NCI-H446 (cell line): Measurements from ENCODE around the gene SMG5.
"Not testable (repeated sequence)": the region's sequence is repeated elsewhere in the genome, so short reads cannot be mapped to it uniquely, and the experiment has no call there.

ENCODE experiments used
- DNase-seq, 2 experiments: peaks; one replicate each; lab custom pipeline; 2025; lab: John Stamatoyannopoulos, UW

The SMG5 gene

DNA sequence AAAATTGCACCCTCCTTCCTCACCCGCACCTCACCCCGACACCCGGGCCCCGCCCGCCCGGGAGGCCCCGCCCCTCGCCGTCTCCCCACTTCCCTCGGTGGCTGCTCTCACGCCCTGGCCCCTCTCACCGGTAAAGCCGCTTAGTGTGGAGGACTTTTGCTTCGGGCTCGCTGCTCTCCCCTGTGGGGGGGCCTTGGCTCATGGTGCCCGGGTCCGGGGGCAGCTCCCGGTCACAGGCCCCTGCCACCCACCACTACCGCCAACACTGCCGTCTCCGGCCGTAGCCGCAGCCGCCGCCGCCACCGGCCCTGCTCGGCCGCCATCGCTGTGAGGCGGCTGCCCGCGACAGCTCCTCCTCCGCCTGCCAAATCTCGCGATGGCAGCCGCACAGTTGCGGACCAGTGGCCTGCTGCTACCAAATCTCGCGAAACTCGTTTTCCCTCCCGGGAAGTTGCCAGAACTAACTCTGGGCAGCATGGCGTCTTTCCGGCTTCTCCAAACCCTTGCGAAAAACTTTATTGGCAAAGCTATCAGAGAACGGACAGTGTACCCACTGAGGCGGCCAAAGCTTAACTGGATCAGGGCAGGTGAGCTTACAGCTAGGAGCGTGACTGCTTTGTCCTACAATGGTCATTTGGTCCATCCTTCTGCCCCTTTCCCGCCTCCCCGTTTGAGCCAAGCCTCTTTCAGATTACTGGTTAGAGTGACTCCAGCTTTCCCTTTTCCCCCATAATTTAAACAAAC lies at the start of gene SMG5:
SMG5 (minus strand) TSS at position 347 of the 744 bp plus-strand sequence; CDS start at position 202, 145 bp downstream.
- DNase-seq = peak; percentile 97 to 99

- DNase-seq = not testable (repeated sequence)
Measured at GRCh38 chr1:156323179-156323578, 40.6 kb upstream of the SMG5 start.

GRCh38 chr1:156320560-156320959 lies 37.9 kb upstream of the SMG5 start:
- DNase-seq = no peak

GRCh38 chr1:156319664-156320063 lies 37.0 kb upstream of the SMG5 start:
- peak in 1 of 2 experiments; percentile 28 for DNase-seq

DNA sequence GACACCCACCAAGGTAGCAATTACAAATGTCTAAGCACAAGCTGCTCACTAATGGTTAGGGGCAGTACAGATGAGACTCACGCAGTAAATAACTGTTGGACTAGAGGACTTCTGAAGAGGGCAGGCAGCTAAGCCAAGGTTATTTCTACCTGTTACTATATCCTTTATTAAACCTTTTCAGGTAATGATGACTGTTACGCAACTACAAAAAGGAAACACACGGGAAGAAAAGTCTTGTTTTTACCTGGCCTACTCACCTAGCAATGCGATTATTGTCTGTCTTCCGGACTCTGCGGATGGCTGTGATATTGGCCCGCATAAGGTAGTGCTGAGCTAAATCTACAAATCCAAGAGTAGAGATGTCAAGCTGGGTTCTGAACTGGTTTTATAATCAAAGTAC lies 34.3 kb upstream of the SMG5 start:
- no peak for DNase-seq

GRCh38 chr1:156310962-156311361 lies 28.3 kb upstream of the SMG5 start:
- no peak for DNase-seq

DNA sequence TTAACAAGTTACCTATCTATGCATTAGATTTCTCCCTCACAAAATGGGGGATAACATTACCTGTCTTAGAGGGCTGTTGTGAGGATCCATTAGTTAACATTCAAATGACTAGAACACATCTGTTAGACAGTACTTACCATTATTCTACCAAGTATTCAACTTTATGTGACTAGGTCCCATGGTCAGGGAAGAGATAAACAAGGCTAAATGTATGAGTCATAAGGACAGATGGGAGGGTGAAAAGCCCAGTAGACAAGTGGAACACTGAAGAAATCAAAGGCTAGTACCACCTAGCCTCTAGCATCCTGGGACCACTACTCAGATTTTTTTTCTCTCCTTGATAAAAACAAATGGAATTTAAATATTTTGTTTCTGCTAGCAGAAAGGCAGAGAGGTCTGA lies 25.5 kb upstream of the SMG5 start:
- no peak for DNase-seq

GRCh38 chr1:156305215-156305614 lies 22.6 kb upstream of the SMG5 start:
- no peak for DNase-seq

DNA sequence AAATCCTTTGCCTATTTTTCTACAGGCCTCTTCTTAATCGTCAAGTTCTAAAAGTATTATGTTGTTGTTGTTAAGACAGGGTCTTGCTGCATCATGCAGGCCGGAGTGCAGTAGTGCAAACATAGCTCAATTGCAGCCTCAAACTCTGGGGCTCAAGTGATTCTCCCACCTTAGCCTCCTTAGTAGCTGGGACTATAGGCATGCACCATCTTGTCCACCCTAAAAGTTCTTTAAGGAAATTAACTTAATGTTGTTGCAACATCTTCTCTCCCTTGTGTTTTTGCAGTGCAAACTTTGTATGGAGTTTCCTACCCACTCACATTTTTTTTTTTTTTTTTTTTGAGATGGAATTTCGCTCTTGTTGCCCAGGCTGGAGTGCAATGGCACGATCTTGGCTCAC lies 20.6 kb upstream of the SMG5 start:
- no peak for DNase-seq

DNA sequence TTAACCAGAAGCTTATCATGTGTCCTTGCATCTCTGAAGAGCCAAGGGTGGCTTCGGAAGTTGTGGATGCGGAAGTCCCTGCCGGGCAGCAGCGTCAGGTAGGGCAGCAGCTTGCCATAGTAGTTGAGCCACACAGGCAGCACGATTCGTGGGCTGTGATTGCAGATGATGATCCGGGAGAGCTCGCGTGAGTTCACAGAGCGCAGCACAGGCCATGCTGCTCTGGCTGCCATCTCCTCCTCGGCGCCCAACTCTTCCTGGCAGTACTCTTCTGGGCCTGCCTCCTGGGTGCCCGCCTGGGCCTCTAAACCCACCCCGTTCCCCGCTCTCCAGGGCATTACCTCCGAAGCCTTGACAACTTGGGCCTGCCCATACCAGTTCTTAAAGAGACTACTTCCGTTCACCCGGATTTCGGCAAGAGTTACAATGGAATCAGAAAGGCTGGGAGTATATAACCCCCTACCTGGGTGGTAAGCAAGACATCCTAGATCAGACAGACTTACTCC lies 16.3 kb upstream of the SMG5 start, which contains the start of gene VHLL:
VHLL (minus strand) TSS at position 456 of the 506 bp plus-strand sequence; CDS start at position 338, 118 bp downstream.
- DNase-seq = no peak

GRCh38 chr1:156295391-156295947 lies 12.8 kb upstream of the SMG5 start, which contains the start of gene GLMP:
Gene GLMP, minus strand, starts transcription at chr1:156295679. Its CDS starts 34 bp downstream, at chr1:156295645.
- peak in 1 of 2 experiments; percentile 71 for DNase-seq

GRCh38 chr1:156293895-156294294 lies 11.3 kb upstream of the SMG5 start:
- DNase-seq = no peak

GRCh38 chr1:156293098-156293434 lies 10.4 kb upstream of the SMG5 start:
- no peak for DNase-seq

DNA sequence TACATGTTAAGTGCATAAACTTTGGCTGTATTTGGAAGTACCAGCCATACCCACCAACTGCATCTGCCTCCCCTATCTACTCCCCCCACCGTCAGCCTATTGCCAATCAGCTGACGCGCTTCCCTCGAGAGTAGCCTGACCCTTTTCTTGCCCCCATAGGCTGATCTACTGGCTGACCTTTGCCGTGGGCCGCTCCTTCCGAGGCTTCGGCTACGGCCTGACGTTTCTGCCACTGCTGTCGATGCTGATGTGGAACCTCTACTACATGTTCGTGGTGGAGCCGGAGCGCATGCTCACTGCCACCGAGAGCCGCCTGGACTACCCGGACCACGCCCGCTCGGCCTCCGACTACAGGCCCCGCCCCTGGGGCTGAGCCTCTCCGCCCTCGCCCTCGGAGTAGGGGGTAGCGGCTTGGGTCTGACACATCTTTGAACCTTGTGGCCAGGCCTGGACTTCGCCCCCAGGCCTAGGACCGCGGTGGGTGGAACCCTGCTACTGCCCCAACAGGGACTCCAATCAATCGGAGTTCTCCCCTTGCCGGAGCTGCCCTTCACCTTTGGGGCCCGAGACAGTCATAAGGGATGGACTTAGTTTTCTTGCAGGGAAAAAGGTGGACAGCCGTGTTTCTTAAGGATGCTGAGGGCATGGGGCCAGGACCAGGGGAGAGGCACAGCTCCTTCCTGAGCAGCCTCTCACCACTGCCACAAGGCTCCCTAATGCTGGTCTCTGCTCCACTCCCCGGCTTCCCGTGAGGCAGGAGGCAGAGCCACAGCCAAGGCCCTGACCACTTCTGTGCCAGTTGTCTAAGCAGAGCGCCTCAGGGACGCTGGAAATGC lies 8.8 kb upstream of the SMG5 start:
- DNase-seq = no peak

DNA sequence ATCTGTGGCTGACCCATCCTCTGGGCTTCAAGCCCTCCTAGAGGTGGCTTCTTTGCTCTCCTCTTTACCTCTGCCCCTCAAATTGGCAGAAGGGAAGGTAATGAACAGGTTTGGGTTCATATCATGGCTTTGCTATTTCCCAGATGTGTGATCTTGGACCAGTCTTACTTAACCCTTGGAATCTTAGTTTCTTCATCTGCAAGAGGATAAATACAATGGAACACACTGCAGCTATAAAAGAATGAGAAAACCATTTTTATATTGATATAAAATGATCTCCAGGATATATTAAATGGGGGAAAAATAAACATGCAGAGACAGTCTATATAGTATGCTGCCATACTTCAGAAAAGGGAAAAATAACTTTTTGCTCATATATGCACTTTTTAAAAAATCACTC lies 7.2 kb upstream of the SMG5 start:
- DNase-seq = no peak

DNA sequence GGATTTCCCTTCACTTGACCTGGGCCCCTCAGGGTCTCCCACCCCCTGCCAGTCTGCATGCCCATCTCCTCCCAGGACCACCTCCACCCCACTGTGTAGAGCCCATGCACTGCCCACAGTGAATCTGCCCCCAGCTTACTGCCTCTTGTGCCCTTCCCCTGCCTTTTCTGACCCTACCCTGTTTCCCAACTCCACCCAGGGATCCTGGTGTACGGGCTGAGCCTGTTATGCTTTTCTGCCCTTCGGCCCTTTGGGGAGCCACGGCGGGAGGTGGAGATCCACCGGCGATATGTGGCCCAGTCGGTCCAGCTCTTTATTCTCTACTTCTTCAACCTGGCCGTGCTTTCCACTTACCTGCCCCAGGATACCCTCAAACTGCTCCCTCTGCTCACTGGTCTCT lies 3.4 kb upstream of the SMG5 start:
- no peak for DNase-seq

GRCh38 chr1:156285437-156285836 lies 2.8 kb upstream of the SMG5 start:
- no peak for DNase-seq

GRCh38 chr1:156284757-156285156 lies 2.1 kb upstream of the SMG5 start:
- DNase-seq = no peak

- DNase-seq = no peak
Measured at GRCh38 chr1:156284112-156284511, 1.5 kb upstream of the SMG5 start, which contains the start of gene TMEM79. Gene TMEM79, plus strand, starts transcription at chr1:156284325. Its CDS starts 902 bp downstream, at chr1:156285227.

DNA sequence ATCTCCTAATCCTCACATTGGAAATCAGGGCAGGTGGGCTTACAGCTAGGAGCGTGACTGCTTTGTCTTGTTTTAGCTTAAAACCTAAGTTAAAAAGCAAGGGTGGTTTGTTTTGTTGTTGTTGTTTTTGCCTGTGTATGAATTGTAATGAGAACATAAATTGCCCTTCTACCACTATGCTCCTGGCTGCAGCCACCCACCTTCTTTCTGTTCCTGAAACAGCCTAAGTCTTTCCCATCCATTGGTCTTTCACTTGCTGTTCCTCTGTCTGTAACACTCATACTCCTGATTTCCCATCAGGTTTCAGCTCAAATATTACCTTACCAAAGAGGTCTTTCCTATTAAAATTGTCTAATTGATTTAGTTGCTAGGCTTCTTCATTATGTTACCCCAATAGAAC lies 896 bp upstream of the SMG5 start:
- no peak for DNase-seq

DNA sequence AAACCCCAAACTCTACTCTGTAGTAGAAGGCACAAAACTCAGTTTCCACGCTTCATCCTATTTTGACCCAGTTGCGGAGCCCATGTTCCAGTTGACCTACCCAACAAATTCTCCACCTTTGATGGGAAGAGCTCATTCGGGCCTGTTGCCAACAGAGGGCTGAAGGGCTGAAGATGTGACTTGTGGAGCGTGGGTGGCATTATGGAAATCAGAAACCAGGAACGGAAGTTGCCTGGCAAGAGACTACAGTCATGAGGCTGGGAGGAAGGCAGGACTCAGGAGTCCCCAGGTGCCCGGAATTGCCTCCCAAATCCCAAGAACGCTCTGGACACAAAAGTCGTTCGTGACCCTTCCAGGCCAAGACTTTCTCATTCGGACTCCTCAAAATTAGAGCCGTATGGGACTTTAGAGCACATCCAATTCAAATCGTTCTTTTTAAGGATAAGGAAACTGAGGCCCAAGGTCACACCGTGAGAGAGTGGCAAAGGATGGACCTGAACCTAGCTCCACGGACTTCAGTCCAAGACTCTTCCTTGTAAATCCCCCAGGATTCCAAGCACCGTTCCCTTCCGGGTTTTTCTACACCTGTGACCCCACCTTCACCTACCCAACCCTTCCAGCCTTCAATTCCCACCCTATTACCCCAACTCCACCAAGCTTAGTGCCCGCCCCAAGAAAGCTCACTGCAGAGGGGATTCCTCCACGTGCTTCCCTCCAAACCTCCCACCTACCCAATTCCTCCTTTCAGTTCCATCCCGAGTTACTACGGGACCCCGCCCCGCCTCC lies 739 bp downstream of the SMG5 start:
- DNase-seq = no peak

DNA sequence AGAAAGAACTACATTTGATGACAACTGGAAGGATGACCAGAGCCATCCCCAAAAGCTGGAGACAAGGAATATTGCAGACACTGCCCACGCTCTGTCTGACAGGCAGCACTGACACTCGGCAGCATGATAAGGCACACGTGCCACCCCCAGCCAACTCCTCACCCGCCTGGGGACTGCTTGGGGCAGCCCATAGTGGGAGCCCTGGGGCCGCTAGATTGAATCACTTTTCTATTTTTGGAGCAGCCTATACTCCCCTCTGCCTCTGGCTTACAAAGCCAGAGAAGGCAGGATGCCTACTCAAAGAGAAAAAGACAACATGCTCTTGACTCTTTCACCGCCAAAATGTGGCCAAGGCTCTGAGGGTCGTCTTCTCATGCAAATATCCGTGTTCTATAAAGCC lies 1.3 kb downstream of the SMG5 start:
- DNase-seq = no peak
